OCI-LY7 (cell line): ENCODE measurements around the gene ATPAF1. TPM values are rescaled to one million over a fixed set of nuclear protein-coding genes. Genes with fewer than 3 reads are reported as not detected.
A peak's percentile ranks its signal among the peaks of the same experiment; 100 is the strongest.

Source experiments
- BruUV-seq: library from RNA; stranded (reverse); fragments of 400-500 nt; replicated peaks from 2 replicates; lab custom pipeline; 2021; lab: Mats Ljungman, UMichigan
- CTCF ChIA-PET: fragments of 300-600 bp; sonication (Branson Sonifier 250); formaldehyde crosslinking; loops from one replicate; lab custom pipeline; 2022; ENCODE audit warnings: antibody characterized with exemption; ENCODE audit not compliant: unreplicated experiment; lab: Charles Lee
- POLR2A ChIA-PET: fragments of 300-600 bp; sonication (Branson Sonifier 250); formaldehyde crosslinking; loops from one replicate; lab custom pipeline; 2022; ENCODE audit warnings: antibody characterized with exemption; lab: Charles Lee
- DNase-seq: peaks from one replicate; pipeline ENCODE4 v3.0.0-alpha.2; 2015; ENCODE audit warnings: low spot score
- H2AFZ ChIP-seq: fragments of 200-600 bp; sonication (generic), shearing (Covaris generic); 2 replicates; pipeline ENCODE4 v1.6.1; 2014; ENCODE audit warnings: mild to moderate bottlenecking, antibody characterized with exemption, low read length, moderate library complexity
- H3K27ac ChIP-seq: fragments of 200-600 bp; sonication (generic); 2 replicates; pipeline ENCODE4 v1.5.1; 2014; ENCODE audit warnings: mixed run types, low read depth, mild to moderate bottlenecking, moderate library complexity, low read length, inconsistent platforms; ENCODE audit not compliant: poor library complexity, severe bottlenecking
- H3K36me3 ChIP-seq: fragments of 200-600 bp; sonication (generic); 2 replicates; pipeline ENCODE4 v1.6.1; 2014; ENCODE audit warnings: mild to moderate bottlenecking, antibody characterized with exemption, low read length, moderate library complexity, mixed read lengths; ENCODE audit not compliant: insufficient read depth
- H3K4me1 ChIP-seq: fragments of 200-600 bp; sonication (generic); 2 replicates; pipeline ENCODE4 v1.5.1; 2014; ENCODE audit warnings: mild to moderate bottlenecking, low read length; ENCODE audit not compliant: insufficient read depth, poor library complexity, severe bottlenecking
- H3K4me2 ChIP-seq: fragments of 200-600 bp; sonication (generic); 2 replicates; pipeline ENCODE4 v1.6.1; 2014; ENCODE audit warnings: mild to moderate bottlenecking, low read length
- H3K4me3 ChIP-seq: fragments of 200-600 bp; sonication (generic); 2 replicates; pipeline ENCODE4 v1.5.1; 2014; ENCODE audit warnings: mild to moderate bottlenecking, low read depth, low read length; ENCODE audit not compliant: poor library complexity, severe bottlenecking
- H3K79me2 ChIP-seq: fragments of 200-600 bp; sonication (generic); 2 replicates; pipeline ENCODE4 v1.6.1; 2016; ENCODE audit warnings: low read depth, mild to moderate bottlenecking, low read length, moderate library complexity, mixed read lengths; ENCODE audit not compliant: insufficient read depth
- H3K9me2 ChIP-seq: fragments of 200-600 bp; sonication (generic); 2 replicates; pipeline ENCODE4 v1.6.1; 2016; ENCODE audit warnings: mild to moderate bottlenecking, low read length, mixed read lengths; ENCODE audit not compliant: insufficient read depth
- H3K9me3 ChIP-seq: fragments of 200-600 bp; sonication (generic); 2 replicates; pipeline ENCODE4 v1.6.1; 2014; ENCODE audit warnings: mild to moderate bottlenecking, mixed run types, low read length, mixed read lengths
- H4K20me1 ChIP-seq: fragments of 200-600 bp; sonication (generic); 2 replicates; pipeline ENCODE4 v1.6.1; 2014; ENCODE audit warnings: mild to moderate bottlenecking, antibody characterized with exemption, low read length, moderate library complexity, mixed read lengths; ENCODE audit not compliant: insufficient read depth
- CTCF ChIP-seq: fragments of 200-600 bp; sonication (generic); conservative IDR thresholded peaks from 2 replicates; pipeline ENCODE4 v1.5.1; 2014; ENCODE audit warnings: mild to moderate bottlenecking, antibody characterized with exemption, low read length, moderate library complexity, mixed read lengths
- EZH2phosphoT487 ChIP-seq: fragments of 200-600 bp; sonication (generic); IDR thresholded peaks from 2 replicates; pipeline ENCODE4 v1.6.1; 2018; ENCODE audit warnings: low read depth, borderline replicate concordance, mild to moderate bottlenecking, mixed run types, antibody characterized with exemption, low read length, moderate library complexity, mixed read lengths
- intact Hi-C: fragments of 100-400 bp; cut with micrococcal nuclease; formaldehyde crosslinking; loops from one replicate; pipeline ENCODE4 v1.10.0; 2022; ENCODE audit not compliant: unreplicated experiment
- total RNA-seq, 2 experiments: library from RNA; depleted of rRNA in 1 of 2; stranded (reverse); fragments of >200 nt in 1 of 2; shearing (Covaris generic) in 1 of 2; gene quantifications; 2 replicates each; pipeline ENCODE4 v1.2.3, GENCODE V29; 2014 to 2022

ATPAF1 gene
- total RNA-seq, 2 experiments from 2014 or later, result 32.3 to 38.3 TPM

- no peak for TF ChIP-seq EZH2phosphoT487
- TF ChIP-seq CTCF, result no peak
- intact Hi-C loops, result loop anchor here (1.0 kb wide), 1 partner anchor 104 kb away; the partner anchor contains the start of gene EFCAB14
- Histone ChIP-seq H3K9me3 (no peaks in the 10 kb centered on the region), H3K4me3 (peak overlapping the region; percentile 79), H2AFZ (peak overlapping the region; percentile 96; the same call in 1 of the 2 replicates), H3K4me2 (peak overlapping the region; percentile 78), H3K9me2 (no peaks in the 10 kb centered on the region), H3K27ac (no peak overlapping the region), H3K79me2 (no peaks in the 10 kb centered on the region), H3K36me3 (no peaks in the 10 kb centered on the region), H3K4me1 (peaks cover 17% of the 10 kb centered on the region), H4K20me1 (no peaks in the 10 kb centered on the region)
- ChIA-PET POLR2A (interaction anchor here (0.5 to 8.5 kb wide), 4 partner anchors 11 to 1817 kb away, joined by 3 to 62 read pairs (median 4); partner anchors contain the start of gene MKNK1), CTCF (interaction anchor here (0.6 kb wide), 1 partner anchor 60 kb away, joined by 3 read pairs; no protein-coding TSS in a partner anchor)
- peak; percentile 10 for DNase-seq
- BruUV-seq, result no TSS peak
These were observed 52.4 kb downstream of the ATPAF1 start for GRCh38 chr1:46615735-46616134.

- intact Hi-C loops, result no loop called here
- Histone ChIP-seq H3K4me3 (no peak overlapping the region), H3K9me3 (no peaks in the 10 kb centered on the region), H3K36me3 (no peaks in the 10 kb centered on the region), H3K27ac (no peak overlapping the region), H4K20me1 (no peaks in the 10 kb centered on the region), H3K4me1 (peaks cover 17% of the 10 kb centered on the region), H2AFZ (no peak overlapping the region), H3K79me2 (no peaks in the 10 kb centered on the region), H3K4me2 (peak overlapping the region; percentile 78), H3K9me2 (no peaks in the 10 kb centered on the region)
- TF ChIP-seq CTCF (no peak), EZH2phosphoT487 (no peak)
- BruUV-seq, result no TSS peak
- CTCF ChIA-PET, result interaction anchor here (0.6 kb wide), 1 partner anchor 60 kb away, joined by 3 read pairs; no protein-coding TSS in a partner anchor
- no peak for DNase-seq
- POLR2A ChIA-PET, result interaction anchor here (0.6 to 8.5 kb wide), 2 partner anchors 11 to 1818 kb away, joined by 3 to 62 read pairs; partner anchors contain the start of gene MKNK1
These were observed 53.1 kb downstream of the ATPAF1 start for GRCh38 chr1:46615088-46615487.

- H3K9me2 ChIP-seq, result no peaks in the 10 kb centered on the region
- ChIA-PET POLR2A (interaction anchor here (8.5 kb wide), 1 partner anchor 10 kb away, joined by 62 read pairs; the partner anchor contains the start of gene MKNK1), CTCF (interaction anchor here (1.5 kb wide), 1 partner anchor 10 kb away, joined by 4 read pairs; the partner anchor contains the start of gene MKNK1)
- no peak overlapping the region for H3K4me2 ChIP-seq
- no peaks in the 10 kb centered on the region for H3K9me3 ChIP-seq
- no peak for DNase-seq
- H3K27ac ChIP-seq, result no peak overlapping the region
- H4K20me1 ChIP-seq, result no peaks in the 10 kb centered on the region
- peaks cover 17% of the 10 kb centered on the region for H3K4me1 ChIP-seq
- no peaks in the 10 kb centered on the region for H3K36me3 ChIP-seq
- H2AFZ ChIP-seq, result no peak overlapping the region
- no TSS peak for BruUV-seq
- TF ChIP-seq EZH2phosphoT487 (no peak), CTCF (no peak)
- no peaks in the 10 kb centered on the region for H3K79me2 ChIP-seq
- intact Hi-C loops, result no loop called here
- no peak overlapping the region for H3K4me3 ChIP-seq
These were observed 53.6 kb downstream of the ATPAF1 start for GRCh38 chr1:46614604-46614984.
